ENCODE data around the gene SYK. TPM values are rescaled to one million over a fixed set of nuclear protein-coding genes. Genes with fewer than 3 reads are reported as not detected.

SYK gene
- total RNA-seq, 1 experiment from 2014 or later = 9.4 TPM

DNA sequence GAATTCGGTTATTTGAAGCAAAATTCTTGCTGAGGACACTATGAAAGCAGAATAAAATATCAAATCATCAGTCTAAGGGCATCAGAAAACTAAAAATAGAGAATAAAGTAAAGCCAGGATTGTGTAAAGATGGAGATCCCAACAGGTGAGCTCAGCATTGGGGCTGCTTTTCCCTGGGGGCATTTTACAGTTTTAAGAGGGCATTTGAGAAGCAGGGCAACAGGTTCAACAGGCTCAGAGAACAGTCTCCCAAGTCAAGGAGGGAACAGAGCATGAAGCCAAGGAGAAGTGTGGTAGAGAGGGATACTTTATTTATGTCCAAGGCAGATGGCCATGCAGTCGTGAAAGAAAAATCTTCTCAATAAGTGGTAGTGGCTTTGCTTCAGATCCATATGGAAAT lies 145.4 kb downstream of the SYK start:
- no peak for DNase-seq (ENCODE audit: low read depth)

Other genes with a start within 250 kb of the SYK start
- gene DIRAS2, start 159.0 kb upstream of the SYK start, total RNA-seq (2014; rRNA removed; shearing (Covaris generic)) = 0.27 and 0.57 TPM in 2 replicates